GM19035 (cell line): ENCODE results near the gene ARHGAP32.
A peak's percentile ranks its signal among the peaks of the same experiment; 100 is the strongest.

Experiments used
- ATAC-seq: cut with Tn5 transposase; IDR thresholded peaks from one replicate; pipeline ENCODE4 v1.9.1; 2021; ENCODE audit not compliant: unreplicated experiment

The ARHGAP32 gene

GRCh38 chr11:128962896-128963295 lies 229.2 kb downstream of the ARHGAP32 start:
- ATAC-seq: no peak

DNA sequence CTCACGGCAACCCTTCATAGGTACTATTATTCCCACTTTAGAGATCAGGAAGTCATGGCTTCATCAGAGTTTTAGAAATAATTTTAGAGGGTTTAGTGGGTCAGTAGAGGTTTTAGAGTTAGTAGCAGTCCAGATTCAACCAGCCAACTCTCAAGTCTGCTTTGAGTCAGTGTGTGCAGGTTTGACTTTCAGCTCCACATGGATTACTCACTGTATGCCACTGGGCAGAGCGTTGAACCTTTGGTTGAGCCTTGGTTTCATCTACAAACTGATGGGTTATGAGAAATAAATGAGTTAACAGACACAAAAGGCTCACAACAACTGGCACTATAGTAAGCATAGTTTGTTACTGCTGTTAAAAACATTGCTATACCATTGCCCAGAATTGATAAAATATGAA lies 230.5 kb downstream of the ARHGAP32 start:
- no peak for ATAC-seq

GRCh38 chr11:128957202-128957482 lies 235.0 kb downstream of the ARHGAP32 start:
- no peak for ATAC-seq

- peak; percentile 64 for ATAC-seq
Measured at GRCh38 chr11:128956401-128957201, 235.5 kb downstream of the ARHGAP32 start.

DNA sequence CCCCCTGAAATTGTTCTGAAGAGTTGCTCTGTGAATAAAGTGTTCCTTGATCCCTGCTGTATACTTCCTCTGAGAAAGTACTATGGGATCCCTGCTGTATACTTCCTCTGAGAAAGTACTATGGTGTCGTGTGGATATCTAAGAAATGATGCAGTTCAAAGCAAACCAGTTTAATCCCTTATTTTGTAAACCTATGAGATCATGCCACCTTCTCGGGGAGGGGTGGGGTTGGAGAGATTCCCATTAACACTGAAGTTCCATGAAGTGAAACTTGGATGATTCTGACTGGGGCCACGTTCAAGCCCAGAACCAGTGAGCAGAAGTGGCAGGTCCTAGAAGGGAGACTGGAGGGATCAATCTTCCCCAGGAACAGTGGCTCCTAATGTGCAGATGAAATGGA lies 236.5 kb downstream of the ARHGAP32 start:
- no peak for ATAC-seq

DNA sequence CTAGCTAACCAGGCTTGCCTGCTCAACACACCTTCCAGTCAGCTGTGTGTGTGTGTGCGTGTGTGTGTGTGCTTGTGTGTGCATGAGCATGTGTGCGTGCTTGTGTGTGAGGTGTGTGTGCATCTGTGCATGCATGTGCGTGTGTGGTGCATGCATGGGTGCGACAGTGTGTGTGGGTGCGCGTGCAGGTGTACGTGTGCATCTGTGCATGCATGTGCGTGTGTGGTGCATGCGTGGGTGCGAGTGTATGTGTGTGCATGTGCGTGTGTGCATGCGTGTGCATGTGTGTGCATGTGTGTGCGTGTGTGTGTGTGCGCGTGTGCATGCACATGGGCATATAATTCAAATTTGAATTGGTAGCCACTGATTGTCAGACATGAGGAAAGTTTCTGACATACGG lies 239.0 kb downstream of the ARHGAP32 start:
- no peak for ATAC-seq

DNA sequence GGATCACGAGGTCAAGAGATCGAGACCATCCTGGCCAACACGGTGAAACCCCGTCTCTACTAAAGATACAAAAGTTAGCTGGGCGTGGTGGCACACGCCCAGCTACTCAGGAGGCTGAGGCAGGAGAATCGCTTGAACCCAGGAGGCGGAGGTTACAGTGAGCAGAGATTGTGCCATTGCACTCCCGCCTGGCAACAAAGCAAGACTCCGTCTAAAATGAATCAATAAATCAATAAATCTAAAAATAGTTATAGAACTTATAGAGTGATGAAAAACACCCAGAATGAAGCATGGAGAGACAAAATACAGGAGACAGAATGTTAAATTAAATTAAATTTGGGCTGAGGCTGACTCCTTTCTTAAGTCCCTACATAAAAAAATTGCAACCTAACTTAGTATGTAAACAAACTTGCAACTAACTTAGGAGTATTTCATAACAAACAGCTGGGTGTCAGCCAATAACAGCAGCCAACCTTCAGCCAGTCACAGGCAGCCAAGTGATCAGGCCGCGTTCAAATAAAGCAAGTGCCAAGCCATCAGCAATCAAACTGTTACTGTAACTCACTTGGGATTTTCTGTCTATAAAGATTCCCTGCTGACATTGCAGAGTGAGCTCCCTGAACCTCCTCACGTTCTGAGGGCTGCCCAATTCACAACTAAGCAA lies 242.2 kb downstream of the ARHGAP32 start:
- no peak for ATAC-seq

GRCh38 chr11:128948583-128948982 lies 243.5 kb downstream of the ARHGAP32 start:
- no peak for ATAC-seq

GRCh38 chr11:128947773-128948172 lies 244.4 kb downstream of the ARHGAP32 start:
- no peak for ATAC-seq

GRCh38 chr11:128946648-128947047 lies 245.5 kb downstream of the ARHGAP32 start:
- ATAC-seq: no peak

DNA sequence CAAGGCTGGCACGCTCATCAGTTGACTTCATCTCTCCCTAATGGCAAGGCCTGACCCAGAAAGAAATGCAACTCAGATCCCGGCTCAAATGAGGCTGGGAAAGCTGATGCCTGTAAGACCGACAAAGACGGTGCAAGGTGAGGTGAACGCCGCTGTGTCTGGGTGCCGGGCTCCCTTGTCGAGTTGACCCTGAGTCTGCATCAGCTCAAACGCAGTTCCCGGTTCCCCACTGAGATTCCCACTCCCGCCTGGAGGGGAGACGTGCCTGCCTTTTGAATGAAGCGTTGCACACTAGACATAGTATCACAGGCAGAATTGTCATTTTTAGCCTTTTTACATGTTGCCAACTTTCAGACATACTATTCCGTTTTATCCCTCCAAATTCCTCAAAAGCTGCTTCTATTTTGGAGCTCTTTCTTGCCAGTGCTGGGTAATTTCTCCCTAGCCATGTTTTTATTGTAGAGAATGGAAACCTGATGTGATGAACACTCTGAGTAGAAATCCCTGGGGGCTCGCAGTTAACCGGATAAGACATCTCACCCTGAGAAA lies 248.6 kb downstream of the ARHGAP32 start:
- no peak for ATAC-seq

- no peak for ATAC-seq
Measured at GRCh38 chr11:128942817-128943427, 249.2 kb downstream of the ARHGAP32 start, which contains the start of gene TP53AIP1. TSS of gene TP53AIP1 (minus strand) at chr11:128942871. CDS start at chr11:128937818, 5,053 bp downstream.

DNA sequence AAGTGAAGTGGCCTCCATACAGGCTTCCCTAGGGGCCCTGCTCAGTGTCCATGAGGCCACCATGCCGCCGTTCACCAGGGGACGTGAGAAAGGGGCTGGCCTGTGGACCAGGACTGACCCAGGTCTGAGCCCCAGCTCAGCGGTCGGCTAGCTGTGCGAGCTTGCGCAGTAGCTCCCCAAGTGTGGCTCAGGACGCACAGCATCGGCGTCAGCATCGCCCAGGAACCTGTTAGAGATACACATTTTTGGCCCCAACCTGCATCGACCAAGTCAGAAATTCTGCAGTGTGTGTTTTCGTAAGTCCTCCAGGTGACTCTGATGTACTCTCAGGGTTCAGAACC lies 249.9 kb downstream of the ARHGAP32 start:
- ATAC-seq: no peak

- ATAC-seq: no peak
Measured at GRCh38 chr11:128941573-128942271, 250.4 kb downstream of the ARHGAP32 start.

DNA sequence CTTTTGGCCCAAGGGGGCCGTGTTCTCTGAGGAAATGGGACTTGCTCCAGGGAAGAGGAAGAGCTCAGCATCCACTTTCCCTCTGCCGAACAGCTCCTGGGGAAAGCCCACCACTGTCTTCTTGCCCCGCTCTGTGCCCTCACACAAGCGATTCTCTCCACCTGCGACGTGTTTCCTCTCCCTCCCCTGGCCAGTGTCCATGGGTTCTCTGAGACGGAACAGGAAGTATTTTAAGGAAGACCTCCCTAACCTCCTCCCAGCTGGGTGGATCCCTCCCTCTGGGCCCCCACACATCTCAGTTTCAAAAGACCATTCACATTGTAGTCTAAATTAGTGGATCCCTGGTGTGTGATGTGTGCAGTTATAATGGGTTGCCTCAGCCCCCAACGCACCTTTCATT lies 251.0 kb downstream of the ARHGAP32 start:
- no peak for ATAC-seq

- ATAC-seq: no peak
Measured at GRCh38 chr11:128940603-128941002, 251.5 kb downstream of the ARHGAP32 start.

DNA sequence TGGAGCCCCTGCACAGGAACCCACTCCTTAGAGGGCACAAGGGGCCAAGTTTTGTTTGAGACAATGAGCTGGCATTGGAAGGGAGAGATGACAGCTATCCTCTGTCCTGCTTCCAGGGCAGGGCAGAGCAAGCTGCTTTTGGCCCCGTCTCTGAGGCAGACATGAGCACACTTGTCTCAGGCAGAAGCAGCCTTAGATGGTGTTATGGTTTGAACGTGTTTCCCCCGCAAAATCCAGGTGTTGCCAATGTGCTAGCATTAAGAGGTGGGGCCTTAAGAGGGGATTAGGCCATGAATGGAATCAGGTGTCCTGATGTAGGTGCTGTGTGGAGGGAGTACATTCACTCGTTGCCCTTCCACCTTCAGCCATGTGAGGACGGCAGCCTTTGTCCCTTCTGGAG lies 252.0 kb downstream of the ARHGAP32 start:
- no peak for ATAC-seq

DNA sequence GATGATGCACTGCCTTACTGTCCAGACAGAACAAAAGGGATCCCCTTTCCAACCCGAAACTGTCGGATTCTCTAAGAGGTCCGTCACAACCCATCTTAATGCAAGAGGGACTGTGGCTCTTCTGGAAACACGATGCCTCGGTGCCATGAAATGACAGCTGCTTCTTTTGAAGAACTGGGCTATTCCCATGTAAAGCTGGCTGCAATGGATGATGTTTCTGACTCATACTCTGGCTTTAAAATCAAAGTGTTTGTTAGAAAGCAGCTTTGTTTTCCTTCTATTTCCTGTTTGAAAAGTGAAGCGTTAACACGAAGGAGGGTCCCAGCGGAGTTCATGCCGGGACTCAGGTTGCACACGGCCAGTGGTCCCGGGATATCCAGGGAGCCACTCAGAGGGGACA lies 252.5 kb downstream of the ARHGAP32 start:
- no peak for ATAC-seq

DNA sequence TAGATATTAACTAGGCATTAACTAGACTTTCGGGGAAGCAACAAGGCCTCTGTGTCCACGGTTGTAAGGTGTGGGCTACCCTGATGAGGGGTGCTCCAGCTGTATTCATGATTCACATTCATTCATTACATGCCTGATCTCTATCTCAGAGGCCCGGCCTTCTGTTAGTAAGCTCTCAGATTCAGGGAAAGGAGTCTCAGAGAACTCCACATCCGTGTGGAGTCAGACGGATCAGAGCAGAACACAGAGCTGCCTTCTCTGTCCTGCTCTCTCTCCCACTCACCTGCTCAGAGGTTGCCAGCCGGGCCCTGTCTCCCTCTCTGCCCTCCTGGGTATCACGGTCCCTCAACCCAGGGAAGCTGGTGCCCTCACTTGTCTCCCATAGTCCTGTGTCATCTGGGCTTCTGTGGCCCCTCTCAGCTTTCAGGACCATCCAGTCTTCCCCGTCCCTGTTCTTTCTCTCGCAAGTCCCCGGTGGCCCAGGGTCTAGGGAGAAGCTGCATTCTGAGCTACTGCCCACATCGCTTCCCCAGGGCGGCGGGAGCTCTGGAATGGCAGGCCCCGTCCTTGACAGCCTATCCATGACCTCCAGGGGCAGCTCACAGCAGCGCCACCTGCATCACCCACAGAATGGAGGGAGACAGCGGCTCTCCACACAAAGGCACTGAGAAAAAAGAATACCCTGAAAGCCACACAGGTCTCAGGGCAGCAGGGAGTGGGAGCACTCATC lies 253.8 kb downstream of the ARHGAP32 start:
- ATAC-seq: no peak

DNA sequence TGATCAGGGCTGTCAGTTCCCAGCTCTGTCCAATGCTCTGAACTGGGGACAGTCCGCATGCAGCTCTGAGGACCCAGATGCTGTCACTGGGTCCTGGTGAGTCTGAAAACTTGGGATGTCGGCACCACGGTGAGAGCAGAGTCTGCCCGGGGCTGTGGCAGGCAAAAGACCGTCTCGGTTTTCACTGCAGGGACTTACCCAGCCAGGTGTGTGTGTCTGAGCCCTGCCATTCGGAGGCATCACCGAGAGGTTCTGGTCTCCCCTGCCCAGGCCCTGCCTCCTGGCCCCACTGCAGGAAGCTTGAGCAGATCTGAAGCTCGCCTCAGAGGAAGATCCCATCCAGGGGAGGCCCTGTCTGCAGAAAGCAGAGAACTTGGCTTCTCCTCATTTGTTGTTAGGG lies 254.6 kb downstream of the ARHGAP32 start:
- no peak for ATAC-seq
